Epidermal melanocyte (primary cell): Measurements from ENCODE around the gene HPCA.

Source experiments
- DNase-seq: peaks from one replicate; pipeline ENCODE4 v3.0.0; 2011; ENCODE audit warnings: low spot score; ENCODE audit not compliant: insufficient read length

Gene HPCA

GRCh38 chr1:32889731-32890278, 3.5 kb downstream of the HPCA start:
- DNase-seq: no peak

- DNase-seq: no peak
Observed at GRCh38 chr1:32890516-32891240, 4.4 kb downstream of the HPCA start.

DNA sequence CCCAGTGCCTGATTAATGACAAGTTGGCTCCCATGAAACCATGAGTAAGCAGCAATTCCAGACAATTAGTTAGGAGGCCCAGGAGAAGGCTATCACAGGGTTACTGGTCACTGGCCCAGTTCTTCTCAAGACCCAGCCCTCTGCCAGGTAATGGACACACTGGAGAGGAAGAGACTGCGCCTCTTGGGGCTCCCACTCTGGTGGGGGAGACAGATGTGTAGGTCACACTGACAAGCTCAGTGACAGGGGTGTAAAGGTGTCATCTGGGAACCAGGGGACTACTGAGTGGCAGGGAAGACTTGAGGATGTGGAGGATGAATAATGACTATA, 4.9 kb downstream of the HPCA start:
- no peak for DNase-seq

DNA sequence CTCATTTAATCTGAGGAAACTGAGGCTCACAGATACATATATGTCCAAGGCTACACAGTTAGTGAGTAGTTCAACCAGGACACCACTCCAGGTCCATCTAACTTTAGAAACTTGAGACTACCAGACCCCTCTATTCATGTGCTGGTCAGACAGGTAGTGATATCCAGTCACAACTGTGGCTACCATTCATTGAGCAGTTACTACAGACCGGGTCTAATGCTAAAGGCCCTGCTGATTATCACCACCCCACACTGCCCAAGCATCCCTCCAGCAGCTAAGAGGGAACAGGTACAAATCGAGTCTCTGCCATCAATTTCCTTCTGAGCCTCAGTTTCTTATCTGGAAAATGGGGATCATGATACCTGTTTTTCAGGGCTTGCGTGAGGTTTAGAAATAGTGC, 5.3 kb downstream of the HPCA start:
- no peak for DNase-seq

DNA sequence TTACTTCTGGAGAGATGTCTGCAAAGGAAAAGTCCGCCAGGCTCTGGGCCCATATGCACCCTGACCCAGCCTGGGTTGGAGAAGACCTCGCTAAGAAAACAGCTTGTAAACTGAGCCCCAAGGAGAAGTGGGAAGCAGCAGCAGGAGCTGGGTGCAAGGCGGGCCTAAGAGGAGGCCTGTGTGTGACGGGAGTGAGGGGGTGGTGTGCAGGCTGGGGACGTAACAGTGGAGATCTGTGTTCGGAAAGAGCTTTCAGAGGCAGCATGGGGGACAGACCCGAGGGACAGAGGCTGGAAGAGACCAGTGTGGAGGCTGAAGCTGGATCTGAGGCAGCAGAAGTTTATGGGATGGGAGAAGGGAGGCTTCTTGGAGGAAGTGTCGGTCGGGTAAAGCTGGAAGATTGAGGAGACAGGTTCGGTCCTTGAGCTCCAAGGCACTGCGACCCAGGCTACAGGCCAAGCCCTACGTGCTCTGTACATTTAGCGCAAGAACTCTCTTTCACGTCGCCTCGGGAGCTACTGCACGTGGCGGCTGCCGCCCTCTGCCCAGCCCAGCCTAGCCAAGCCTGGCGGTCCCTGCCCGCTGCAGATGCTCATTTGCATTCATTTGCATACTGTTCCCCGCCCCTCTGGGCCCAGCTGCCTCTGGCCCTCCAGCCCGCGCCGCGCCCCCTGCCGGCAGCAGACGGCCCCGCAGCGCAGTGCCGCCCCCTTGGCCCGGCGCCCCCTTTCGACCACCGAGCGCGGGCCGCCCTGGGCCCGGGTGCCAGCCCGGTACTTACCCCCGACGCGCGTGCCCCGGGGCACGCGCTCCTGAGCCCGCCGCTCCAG, 6.3 kb downstream of the HPCA start:
- no peak for DNase-seq

DNA sequence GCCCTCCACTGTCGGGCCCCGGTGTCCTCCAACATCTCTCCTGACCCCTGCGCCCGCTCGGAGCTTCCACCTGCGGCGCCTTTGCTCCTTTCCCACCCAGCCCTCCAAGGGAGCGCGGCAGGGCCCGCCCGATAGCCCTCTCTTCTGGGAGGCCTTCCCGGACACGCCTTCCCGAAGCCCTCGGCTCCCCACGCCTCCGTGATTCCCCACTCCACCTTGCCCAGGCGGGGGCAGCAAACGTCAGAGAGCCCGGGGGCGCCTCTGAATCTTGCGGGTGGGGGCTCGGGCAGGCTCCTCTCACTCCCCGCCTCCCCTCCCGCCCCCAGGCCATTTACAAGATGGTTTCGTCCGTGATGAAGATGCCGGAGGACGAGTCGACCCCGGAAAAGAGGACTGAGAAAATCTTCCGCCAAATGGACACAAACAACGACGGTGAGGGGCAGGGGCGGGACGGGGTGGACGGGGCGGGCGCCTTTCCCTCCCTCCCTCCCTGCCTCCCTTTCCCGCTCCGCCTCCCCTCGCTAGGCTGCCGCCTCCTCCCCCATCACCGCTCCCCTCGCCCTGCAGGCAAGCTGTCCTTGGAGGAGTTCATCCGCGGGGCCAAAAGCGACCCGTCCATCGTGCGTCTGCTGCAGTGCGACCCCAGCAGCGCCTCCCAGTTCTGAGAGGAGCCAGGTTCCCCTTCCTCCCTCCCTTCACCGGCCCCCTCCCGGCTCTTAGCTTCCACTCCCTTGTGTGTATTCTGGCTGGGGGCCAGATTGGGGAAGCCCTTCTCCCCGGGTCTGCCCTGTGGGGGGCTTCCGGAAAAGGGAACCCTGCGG, 7.1 kb downstream of the HPCA start:
- no peak for DNase-seq

DNA sequence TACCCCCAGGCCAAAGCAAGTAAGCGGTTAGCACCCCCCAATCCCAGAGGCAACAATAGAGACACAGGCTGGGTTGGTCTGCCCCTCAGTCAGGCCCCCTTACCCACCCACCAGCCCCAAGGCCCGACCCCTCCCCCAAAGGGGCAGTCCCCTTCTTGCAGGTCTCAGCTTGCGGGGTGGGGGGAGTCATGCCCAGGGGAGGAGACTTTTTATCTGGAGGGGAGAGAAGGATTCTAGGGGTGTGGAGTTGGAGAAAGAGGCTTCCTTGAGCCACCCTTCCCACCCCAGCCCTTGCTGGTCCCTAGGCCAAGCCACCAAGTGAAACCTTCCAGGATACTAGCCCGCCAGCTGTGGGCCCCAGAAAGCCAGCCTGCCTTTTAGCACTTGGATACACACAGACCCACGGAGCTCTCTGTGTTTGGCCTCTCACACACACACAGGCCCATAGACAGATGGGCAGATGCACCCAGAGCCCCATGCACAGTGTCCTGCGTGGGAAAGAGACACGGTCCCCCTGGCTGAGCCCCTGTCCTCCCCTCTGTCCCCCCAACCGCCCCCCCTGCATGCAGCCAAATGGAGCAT, 7.8 kb downstream of the HPCA start:
- DNase-seq: no peak

- DNase-seq: no peak
Observed at GRCh38 chr1:32894681-32895080, 8.4 kb downstream of the HPCA start.

DNA sequence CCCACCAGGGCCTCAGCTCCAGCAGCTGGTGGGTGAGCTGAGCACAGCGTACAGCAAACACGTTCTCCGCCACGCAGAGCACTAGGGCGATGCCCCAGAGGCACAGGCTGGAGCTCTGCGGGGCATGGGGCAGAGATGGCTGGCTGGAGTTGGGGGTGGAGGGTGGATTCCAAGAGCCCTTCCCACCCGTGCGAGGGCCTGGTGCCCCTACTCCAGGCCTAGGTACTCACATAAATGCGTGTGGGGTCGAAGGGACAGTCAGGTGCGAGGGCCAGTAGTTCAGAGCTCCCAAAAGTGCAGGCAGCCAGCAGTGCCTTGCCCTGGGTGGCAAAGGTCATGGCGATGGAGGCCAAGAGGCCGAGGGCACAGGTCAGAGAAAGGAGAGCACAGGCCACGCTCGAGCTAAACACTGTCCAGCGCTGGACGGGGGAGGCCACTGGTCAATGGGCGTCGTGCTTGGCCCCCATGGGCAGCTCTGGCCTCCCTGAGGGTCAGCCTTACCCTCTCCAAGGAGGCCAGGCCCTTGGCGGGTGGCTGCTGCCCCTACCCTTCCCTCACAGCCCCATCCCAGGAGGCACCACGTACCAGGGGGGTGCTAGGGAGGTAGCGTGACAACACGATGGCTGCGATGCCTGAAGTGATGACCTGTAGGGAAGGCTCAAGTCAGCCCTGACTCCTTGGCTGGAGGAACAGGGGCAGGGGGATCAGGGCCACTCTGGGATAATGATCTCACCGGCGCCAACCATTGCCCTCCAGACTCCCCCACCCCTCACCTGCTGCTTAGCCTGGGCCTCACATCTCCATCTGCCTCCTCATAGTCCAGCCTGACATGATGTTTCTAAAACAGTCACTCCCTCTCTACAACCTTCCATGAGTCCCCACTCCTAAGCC, 9.3 kb downstream of the HPCA start:
- DNase-seq: no peak

- DNase-seq: no peak
Observed at GRCh38 chr1:32896451-32896850, 10.2 kb downstream of the HPCA start.

- DNase-seq: no peak
Observed at GRCh38 chr1:32897082-32898049, 11.1 kb downstream of the HPCA start.

DNA sequence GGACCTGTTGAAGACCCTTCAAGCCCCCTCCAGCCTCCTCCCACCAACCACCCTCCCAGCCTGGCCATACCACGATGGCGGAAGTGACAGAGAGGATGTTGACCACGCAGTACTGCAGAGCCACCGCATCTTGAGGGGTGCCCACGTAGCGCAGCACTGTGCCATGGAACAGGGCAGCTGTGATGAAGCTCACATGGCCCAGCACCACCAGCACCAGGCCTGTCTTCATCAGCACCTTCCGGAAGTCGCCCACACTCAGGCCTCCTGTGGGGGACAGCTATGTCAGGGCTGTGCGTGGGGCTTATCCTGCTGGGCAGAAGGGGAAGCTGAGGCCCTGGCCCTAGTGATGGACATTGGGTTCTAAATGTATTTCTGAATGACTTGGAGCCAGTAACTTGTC, 11.8 kb downstream of the HPCA start:
- DNase-seq: no peak

DNA sequence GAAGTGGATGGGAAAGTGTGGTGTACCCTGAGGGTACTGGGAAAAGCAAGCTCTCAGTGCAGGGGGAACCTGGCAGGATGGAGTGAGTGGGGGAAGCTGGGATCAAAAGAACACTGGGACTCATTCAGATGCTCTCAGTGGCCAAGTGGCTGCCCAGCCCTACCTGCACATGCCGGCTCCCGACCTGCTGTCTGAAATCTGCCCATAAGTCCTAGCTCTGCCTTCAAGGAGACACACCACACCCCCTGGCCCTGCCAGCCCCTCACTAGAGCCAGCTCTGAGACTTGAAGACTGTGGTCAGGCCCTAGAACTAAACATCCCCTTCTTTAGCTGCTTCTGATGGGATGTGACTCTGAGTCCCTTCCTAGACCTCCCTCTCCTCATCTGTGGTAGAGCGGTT, 12.7 kb downstream of the HPCA start:
- no peak for DNase-seq

DNA sequence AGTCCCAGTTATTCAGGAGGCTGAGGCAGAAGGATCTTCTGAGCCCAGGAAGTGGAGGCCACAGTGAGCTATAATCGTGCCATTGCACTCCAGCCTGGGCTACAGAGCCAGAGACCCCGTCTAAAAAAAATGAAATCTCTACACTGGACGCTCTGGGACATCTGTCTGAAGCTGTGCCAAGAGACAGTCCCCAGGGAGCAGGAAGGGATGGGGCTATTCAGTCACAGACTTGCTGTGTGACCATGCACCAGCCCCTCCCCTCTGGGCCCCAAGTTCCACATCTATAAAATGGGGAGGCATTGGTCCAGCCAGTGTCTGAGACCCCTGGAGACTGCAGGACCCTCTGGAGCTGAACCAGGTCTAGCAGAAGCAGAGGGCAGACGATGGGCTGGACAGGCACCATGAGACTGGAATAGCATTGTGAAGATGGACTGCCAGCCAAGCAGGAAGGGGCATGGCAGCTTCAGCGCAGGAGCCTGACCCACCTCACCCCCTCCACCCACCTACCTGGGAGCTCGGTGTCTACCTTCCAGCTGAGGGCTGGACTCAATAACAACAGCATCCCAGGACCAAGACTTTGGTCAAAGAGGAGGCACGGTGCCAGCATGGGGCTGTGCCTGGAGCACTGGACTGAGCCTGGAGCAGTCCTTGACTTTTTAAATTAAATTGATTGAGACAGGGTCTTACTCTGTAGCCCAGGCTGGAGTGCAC, 13.4 kb downstream of the HPCA start:
- DNase-seq: no peak

GRCh38 chr1:32900371-32900955, 14.2 kb downstream of the HPCA start:
- no peak for DNase-seq

DNA sequence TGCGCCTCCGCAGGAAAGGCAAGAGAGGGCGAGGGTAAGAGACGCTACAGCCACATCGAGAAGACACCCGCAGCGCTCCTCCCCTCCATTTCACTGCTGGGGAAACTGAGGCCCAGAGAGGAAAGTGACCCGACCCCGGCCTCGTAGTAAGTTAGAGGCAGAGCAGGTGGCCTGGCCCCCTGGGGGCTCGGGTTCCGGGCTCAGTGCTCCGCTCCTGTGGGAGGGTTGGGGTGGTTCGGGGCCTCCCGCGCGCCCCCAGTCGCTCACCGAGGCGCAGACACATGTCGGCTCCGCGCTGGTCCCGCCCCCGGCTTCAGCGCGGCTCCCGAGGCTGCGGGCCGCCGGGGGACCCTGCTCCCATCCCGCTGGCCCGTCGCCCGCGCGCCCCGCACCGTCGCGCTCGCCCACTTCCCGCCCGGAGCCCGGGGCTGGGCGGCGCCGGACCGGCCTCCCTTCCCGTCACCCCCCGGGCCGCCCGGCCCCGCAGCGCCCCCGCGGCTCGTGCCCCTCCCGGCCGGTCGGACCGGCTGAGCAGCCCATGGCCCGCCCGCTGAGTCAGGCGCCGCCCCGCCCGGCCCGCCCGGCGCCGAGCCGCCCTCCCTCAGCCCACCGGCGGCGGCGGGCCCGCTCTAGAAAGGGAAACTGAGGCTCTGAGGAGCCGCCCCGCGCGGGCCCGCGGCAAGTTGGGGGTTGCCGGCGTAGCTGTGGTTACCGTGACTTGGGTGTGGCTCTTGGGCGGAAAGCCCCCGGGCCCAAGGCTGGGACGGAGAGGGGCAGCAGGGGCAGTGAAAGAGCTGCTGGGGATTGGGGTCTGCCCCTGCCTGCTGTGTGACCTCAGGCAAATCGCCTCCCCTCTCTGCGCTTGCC, 14.9 kb downstream of the HPCA start, which contains the start of gene TMEM54:
Gene TMEM54, minus strand, starts transcription at position 434 of the 867 bp plus-strand sequence. Its CDS starts 151 bp downstream, at position 283.
- no peak for DNase-seq
